ENCODE data around the gene RNU1-2.
"Not testable (repeated sequence)": the region's sequence is repeated elsewhere in the genome, so short reads cannot be mapped to it uniquely, and the experiment has no call there.

The RNU1-2 gene

DNA sequence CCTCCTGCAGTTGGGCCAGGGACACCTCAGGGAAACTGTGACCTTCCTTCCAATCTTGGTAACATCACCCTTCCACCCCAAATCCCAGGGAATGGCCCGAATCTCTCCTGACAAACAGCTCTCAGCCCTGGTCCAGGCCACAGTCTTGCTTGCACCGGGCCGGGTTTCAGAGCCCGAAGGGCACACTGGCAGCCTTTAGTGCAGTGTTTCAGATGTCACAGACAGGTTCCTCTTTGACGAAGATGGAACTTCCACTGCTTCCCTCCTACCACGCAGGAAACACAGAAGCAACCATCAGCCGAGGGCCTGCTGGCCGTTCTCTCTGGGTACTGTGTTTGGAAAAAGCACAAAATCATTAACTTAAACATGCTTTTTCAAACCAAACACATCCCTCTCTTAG, 17.0 kb downstream of the RNU1-2 start:
- not testable (repeated sequence) for H3K27me3 ChIP-seq (ENCODE audit: control insufficient read depth, insufficient read depth, low read length); DNase-seq (ENCODE audit: low read depth, low spot score); H3K9me3 ChIP-seq (ENCODE audit: control insufficient read depth, insufficient read depth, low read length); H3K4me3 ChIP-seq (ENCODE audit: low read length); H3K4me1 ChIP-seq (ENCODE audit: control insufficient read depth, insufficient read depth, low read length); H3K36me3 ChIP-seq (ENCODE audit: control insufficient read depth, insufficient read depth, low read length); H3K27ac ChIP-seq (ENCODE audit: low read length)
- no CpG with 5 or more reads among the region's 8 CpGs for WGBS (ENCODE audit: insufficient coverage, insufficient read length)

DNA sequence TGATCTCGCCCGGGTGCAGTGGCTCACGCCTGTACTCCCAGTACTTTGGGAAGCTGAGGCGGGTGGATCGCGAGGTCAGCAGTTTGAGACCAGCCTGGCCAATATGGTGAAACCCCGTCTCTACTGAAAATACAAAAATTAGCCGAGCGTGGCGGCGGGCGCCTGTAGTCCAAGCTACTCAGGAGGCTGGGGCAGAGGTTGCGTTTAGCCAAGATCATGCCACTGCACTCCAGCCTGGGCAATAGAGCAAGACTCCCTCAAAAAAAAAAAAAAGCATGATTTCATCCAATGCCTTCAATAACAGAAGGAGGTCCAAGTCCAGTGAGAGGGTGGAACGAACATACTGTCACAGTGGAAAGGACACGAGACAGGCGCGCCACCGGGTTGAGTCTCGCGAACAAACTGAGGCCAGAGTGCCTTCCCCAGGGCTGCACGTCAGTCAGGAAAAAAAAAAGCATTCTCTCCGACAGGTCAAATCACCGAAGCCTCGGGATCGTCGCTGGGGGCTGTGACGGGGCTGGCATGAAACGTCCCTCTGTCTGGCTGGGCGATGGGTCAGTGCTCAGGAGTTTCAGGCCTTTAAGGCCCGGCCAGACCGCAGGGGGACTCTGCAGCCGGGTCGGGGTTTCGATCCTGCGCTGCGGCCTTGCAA, 17.5 kb downstream of the RNU1-2 start:
- Histone ChIP-seq H3K36me3 (ENCODE audit: control insufficient read depth, insufficient read depth, low read length) (no peaks in the 10 kb centered on the region), H3K27ac (ENCODE audit: low read length) (no peak overlapping the region), H3K4me1 (ENCODE audit: control insufficient read depth, insufficient read depth, low read length) (peaks cover 2% of the 10 kb centered on the region), H3K27me3 (ENCODE audit: control insufficient read depth, insufficient read depth, low read length) (no peaks in the 10 kb centered on the region), H3K9me3 (ENCODE audit: control insufficient read depth, insufficient read depth, low read length) (no peaks in the 10 kb centered on the region), H3K4me3 (ENCODE audit: low read length) (peak overlapping the region; percentile 24; the same call in 1 of the 2 replicates)
- no peak for DNase-seq (ENCODE audit: low read depth, low spot score)
- WGBS (ENCODE audit: insufficient coverage, insufficient read length): no CpG with 5 or more reads among the region's 36 CpGs

DNA sequence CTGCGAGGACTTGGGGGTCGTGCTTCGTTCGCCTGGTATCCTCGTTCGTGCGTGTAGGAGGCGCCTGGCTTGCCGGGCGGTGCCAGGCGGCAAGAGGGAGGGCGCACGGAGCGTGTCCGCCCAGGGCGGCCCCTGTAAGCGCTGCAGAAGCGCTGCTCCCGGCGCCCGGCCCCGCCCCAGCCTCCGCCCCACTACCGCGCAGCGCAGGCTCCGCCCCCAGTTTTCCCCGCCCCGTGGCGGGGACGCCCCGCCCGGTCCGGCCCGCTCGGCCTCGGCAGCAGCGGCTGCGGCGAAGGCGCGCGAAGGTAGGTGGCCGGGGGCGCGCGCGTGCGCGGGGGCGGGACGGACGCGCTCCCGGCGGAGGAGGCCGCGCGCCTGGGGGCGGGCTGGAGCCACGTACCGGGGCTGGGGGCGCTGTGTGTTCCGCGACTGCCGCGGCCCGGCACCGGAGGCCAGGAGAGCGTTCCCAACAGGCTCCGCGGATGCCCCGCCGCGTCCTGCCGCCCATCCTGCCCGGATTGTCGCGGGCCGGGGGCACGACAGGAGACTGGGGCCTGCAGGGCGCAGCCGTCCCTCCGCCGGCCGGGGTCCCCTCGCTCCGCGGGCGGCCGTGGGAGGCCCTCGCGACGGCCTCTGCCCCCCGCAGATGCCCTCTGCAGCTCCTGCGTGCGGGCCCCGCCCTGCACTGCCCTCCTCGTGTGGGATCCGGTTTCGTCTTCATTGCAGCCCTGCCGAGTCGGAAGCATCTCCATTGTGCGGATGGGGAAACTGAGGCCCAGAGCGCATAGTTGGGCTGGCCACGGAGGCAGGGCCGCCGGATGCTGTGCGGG, 18.3 kb downstream of the RNU1-2 start:
- peak; percentile 86 for DNase-seq (ENCODE audit: low read depth, low spot score)
- Histone ChIP-seq H3K4me1 (ENCODE audit: control insufficient read depth, insufficient read depth, low read length) (peaks cover 2% of the 10 kb centered on the region), H3K27ac (ENCODE audit: low read length) (no peak overlapping the region), H3K36me3 (ENCODE audit: control insufficient read depth, insufficient read depth, low read length) (no peaks in the 10 kb centered on the region), H3K4me3 (ENCODE audit: low read length) (peak overlapping the region; percentile 61; the same call in 1 of the 2 replicates), H3K27me3 (ENCODE audit: control insufficient read depth, insufficient read depth, low read length) (no peaks in the 10 kb centered on the region), H3K9me3 (ENCODE audit: control insufficient read depth, insufficient read depth, low read length) (no peaks in the 10 kb centered on the region)
- WGBS (ENCODE audit: insufficient coverage, insufficient read length): no CpG with 5 or more reads among the region's 109 CpGs

DNA sequence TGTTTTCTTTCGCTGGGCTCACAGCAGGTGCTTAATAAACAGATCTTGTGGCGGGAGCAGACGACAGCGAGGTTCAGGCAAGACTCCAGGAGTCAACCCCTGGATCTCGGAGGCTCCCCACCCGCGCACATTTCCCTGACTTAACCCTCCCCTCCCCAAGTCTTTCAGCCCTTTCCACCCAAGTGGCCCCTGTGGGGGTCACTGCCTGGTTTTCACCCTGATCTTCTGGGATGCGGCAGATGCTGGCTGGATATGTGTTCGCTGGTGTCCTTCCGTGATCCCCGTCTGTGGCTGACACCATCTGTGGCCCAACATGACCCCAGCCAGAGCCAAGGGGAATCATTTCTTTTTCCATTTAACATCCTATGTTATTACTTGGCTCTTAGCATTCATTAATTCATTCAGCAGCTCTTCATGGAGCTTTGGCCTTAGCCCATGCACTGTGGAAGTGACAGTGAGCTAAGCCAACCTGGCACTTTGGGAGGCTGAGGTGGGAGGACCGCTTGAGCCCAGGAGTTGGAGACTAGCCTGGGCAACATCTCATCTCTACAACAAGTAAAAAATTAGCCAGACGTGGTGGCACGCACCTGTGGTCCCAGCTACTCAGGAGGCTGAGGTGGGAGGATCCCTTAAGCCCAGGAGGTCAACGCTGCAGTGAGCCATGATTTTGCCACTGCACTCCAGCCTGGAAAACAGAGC, 19.3 kb downstream of the RNU1-2 start:
- WGBS (ENCODE audit: insufficient coverage, insufficient read length): no CpG with 5 or more reads among the region's 15 CpGs
- H3K27me3 ChIP-seq (ENCODE audit: control insufficient read depth, insufficient read depth, low read length); H3K4me3 ChIP-seq (ENCODE audit: low read length); H3K36me3 ChIP-seq (ENCODE audit: control insufficient read depth, insufficient read depth, low read length); H3K9me3 ChIP-seq (ENCODE audit: control insufficient read depth, insufficient read depth, low read length); H3K27ac ChIP-seq (ENCODE audit: low read length); H3K4me1 ChIP-seq (ENCODE audit: control insufficient read depth, insufficient read depth, low read length); DNase-seq (ENCODE audit: low read depth, low spot score): not testable (repeated sequence)

GRCh38 chr1:16915627-16915973, 19.8 kb downstream of the RNU1-2 start:
- WGBS (ENCODE audit: insufficient coverage, insufficient read length): no CpG with 5 or more reads among the region's 4 CpGs
- Histone ChIP-seq H3K27me3 (ENCODE audit: control insufficient read depth, insufficient read depth, low read length) (no peaks in the 10 kb centered on the region), H3K4me3 (ENCODE audit: low read length) (no peak overlapping the region), H3K4me1 (ENCODE audit: control insufficient read depth, insufficient read depth, low read length) (peaks cover 2% of the 10 kb centered on the region), H3K9me3 (ENCODE audit: control insufficient read depth, insufficient read depth, low read length) (no peaks in the 10 kb centered on the region), H3K27ac (ENCODE audit: low read length) (no peak overlapping the region), H3K36me3 (ENCODE audit: control insufficient read depth, insufficient read depth, low read length) (no peaks in the 10 kb centered on the region)
- no peak for DNase-seq (ENCODE audit: low read depth, low spot score)

DNA sequence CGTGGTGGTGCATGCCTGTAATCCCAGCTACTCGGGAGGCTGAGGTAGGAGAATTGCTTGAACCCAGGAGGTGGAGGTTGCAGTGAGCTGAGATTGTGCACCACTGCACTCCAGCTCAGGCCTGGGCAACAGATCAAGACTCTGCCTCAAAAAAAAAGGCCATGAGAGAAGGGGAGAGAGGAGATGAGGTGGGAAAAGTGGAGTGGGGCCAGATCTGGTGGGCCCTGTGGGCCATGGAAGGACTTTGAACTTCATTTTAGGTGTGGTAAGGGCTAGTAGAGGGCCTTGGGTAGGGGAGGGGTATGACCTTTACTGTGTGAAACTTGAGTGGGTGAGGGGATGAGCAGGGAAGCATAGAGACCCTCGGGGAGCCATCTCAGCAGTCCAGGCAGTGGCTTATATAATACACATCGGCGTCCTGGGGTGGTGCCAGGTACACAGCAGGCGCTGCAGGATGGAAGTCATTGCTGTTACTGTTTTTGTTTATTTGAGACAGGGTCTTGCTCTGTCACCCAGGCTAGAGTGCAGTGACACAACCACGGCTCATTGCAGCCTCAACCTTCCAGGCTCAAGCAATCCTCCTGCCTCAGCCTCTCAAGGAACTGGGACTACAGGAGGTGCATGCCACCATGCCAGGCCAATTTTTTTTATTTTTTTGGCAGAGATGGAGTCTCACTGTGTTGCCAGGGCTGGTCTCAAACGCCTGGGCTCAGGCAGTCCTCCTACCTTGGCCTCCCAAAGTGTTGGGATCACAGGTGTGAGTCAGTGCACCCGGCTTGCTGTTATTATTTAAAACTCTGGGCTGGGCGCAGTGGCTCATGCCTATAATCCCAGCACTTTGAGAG, 20.5 kb downstream of the RNU1-2 start:
- not testable (repeated sequence) for H3K4me1 ChIP-seq (ENCODE audit: control insufficient read depth, insufficient read depth, low read length); H3K4me3 ChIP-seq (ENCODE audit: low read length); H3K36me3 ChIP-seq (ENCODE audit: control insufficient read depth, insufficient read depth, low read length); DNase-seq (ENCODE audit: low read depth, low spot score); H3K27me3 ChIP-seq (ENCODE audit: control insufficient read depth, insufficient read depth, low read length); H3K9me3 ChIP-seq (ENCODE audit: control insufficient read depth, insufficient read depth, low read length); H3K27ac ChIP-seq (ENCODE audit: low read length)
- no CpG with 5 or more reads among the region's 10 CpGs for WGBS (ENCODE audit: insufficient coverage, insufficient read length)

DNA sequence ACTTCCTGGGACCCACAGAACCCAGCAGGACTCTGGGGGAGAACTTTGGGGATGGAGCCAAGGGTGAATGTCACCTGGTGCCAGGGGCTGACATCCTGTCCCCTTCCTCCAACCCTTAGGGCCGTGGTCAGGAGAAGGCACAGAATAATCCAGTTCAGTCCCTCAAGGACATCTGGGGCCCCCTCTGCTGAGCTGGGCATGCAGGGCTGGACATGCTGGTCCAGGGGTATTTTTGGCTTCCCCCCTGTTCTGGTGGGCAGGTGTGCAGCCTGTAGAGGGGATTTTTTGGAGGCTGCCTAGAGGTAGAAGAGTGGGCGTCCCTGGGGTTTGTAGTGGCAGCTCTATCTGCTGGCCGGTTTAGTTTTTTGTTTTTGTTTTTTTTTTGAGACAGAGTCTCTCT, 22.6 kb downstream of the RNU1-2 start:
- no peaks in the 10 kb centered on the region for H3K27me3 ChIP-seq (ENCODE audit: control insufficient read depth, insufficient read depth, low read length)
- no peaks in the 10 kb centered on the region for H3K9me3 ChIP-seq (ENCODE audit: control insufficient read depth, insufficient read depth, low read length)
- no peak overlapping the region for H3K27ac ChIP-seq (ENCODE audit: low read length)
- H3K4me3 ChIP-seq (ENCODE audit: low read length): no peak overlapping the region
- peaks cover 2% of the 10 kb centered on the region for H3K4me1 ChIP-seq (ENCODE audit: control insufficient read depth, insufficient read depth, low read length)
- DNase-seq (ENCODE audit: low read depth, low spot score): no peak
- no CpG with 5 or more reads among the region's 3 CpGs for WGBS (ENCODE audit: insufficient coverage, insufficient read length)
- no peaks in the 10 kb centered on the region for H3K36me3 ChIP-seq (ENCODE audit: control insufficient read depth, insufficient read depth, low read length)

- H3K4me1 ChIP-seq (ENCODE audit: control insufficient read depth, insufficient read depth, low read length); H3K4me3 ChIP-seq (ENCODE audit: low read length); H3K9me3 ChIP-seq (ENCODE audit: control insufficient read depth, insufficient read depth, low read length); H3K36me3 ChIP-seq (ENCODE audit: control insufficient read depth, insufficient read depth, low read length); DNase-seq (ENCODE audit: low read depth, low spot score); H3K27me3 ChIP-seq (ENCODE audit: control insufficient read depth, insufficient read depth, low read length); H3K27ac ChIP-seq (ENCODE audit: low read length): not testable (repeated sequence)
- no CpG with 5 or more reads among the region's 15 CpGs for WGBS (ENCODE audit: insufficient coverage, insufficient read length)
Measured at GRCh38 chr1:16918936-16919665, 23.3 kb downstream of the RNU1-2 start.

GRCh38 chr1:16920951-16921350, 25.2 kb downstream of the RNU1-2 start:
- Histone ChIP-seq H3K4me3 (ENCODE audit: low read length) (no peak overlapping the region), H3K36me3 (ENCODE audit: control insufficient read depth, insufficient read depth, low read length) (no peaks in the 10 kb centered on the region), H3K27me3 (ENCODE audit: control insufficient read depth, insufficient read depth, low read length) (no peaks in the 10 kb centered on the region), H3K27ac (ENCODE audit: low read length) (no peak overlapping the region), H3K4me1 (ENCODE audit: control insufficient read depth, insufficient read depth, low read length) (no peaks in the 10 kb centered on the region; the same call in 1 of the 2 replicates), H3K9me3 (ENCODE audit: control insufficient read depth, insufficient read depth, low read length) (no peaks in the 10 kb centered on the region)
- no peak for DNase-seq (ENCODE audit: low read depth, low spot score)
- WGBS (ENCODE audit: insufficient coverage, insufficient read length): no CpG with 5 or more reads among the region's 10 CpGs

Data from iPS DF 6.9 (cell line).